Naive thymus-derived CD8-positive, alpha-beta T cell (primary cell): ENCODE data around the gene ZBTB7C. TPM values are rescaled to one million over a fixed set of nuclear protein-coding genes. Genes with fewer than 3 reads are reported as not detected.

Experiments
- ATAC-seq, 2 donors: fragments of 150-1000 bp; cut with Tn5 transposase in 1 of 2; sonication (Bioruptor Pico), chemical (Tn5 transposase) in 1 of 2; 1 replicate in 1 of 2; 2 replicates in 1 of 2; pipeline ENCODE4 v1.10.0; 2021; ENCODE audit warnings: mild to moderate bottlenecking in 2 of 2, moderate library complexity in 2 of 2
- POLR2A ChIA-PET: fragments of 350-600 bp; sonication (Branson Sonifier 250); formaldehyde crosslinking; loops from one replicate; lab custom pipeline; 2021; ENCODE audit warnings: antibody characterized with exemption; lab: Charles Lee
- DNase-seq, 10 donors: peaks; one replicate each; pipeline versions ENCODE4 v3.0.0 to v3.0.0-alpha.2; 2020 to 2022
- H3K27ac Mint-ChIP-seq, 10 donors: one replicate each; pipeline ENCODE4 v1.8.0; 2020 to 2022; ENCODE audit warnings: mild to moderate bottlenecking in 10 of 10, mixed read lengths in 10 of 10, moderate library complexity in 4 of 10, inconsistent platforms in 1 of 10
- H3K27me3 Mint-ChIP-seq, 5 donors: one replicate each; pipeline ENCODE4 v1.8.0; 2021 to 2022; ENCODE audit warnings: mixed read lengths in 5 of 5
- H3K36me3 Mint-ChIP-seq, 3 donors: one replicate each; pipeline ENCODE4 v1.8.0; 2020 to 2022; ENCODE audit warnings: mixed read lengths in 3 of 3, mild to moderate bottlenecking in 2 of 3, inconsistent platforms in 1 of 3
- H3K4me1 Mint-ChIP-seq, 4 donors: one replicate each; pipeline ENCODE4 v1.8.0; 2021 to 2022; ENCODE audit warnings: mixed read lengths in 4 of 4
- H3K4me3 Mint-ChIP-seq, 10 donors: one replicate each; pipeline ENCODE4 v1.8.0; 2020 to 2022; ENCODE audit warnings: mild to moderate bottlenecking in 10 of 10, mixed read lengths in 10 of 10, moderate library complexity in 6 of 10, inconsistent platforms in 1 of 10
- H3K9me3 Mint-ChIP-seq, 9 donors: one replicate each; pipeline ENCODE4 v1.8.0; 2020 to 2022; ENCODE audit warnings: mixed read lengths in 9 of 9, mild to moderate bottlenecking in 3 of 9, inconsistent platforms in 1 of 9, moderate library complexity in 1 of 9
- polyA plus RNA-seq, 3 donors: library from polyadenylated mRNA; unstranded; fragments of 300-500 nt; fragmentation: Illumina TruSeq; gene quantifications; one replicate each; pipeline ENCODE4 v1.2.3, GENCODE V29; 2021
- total RNA-seq, 8 experiments: library from RNA in 2 of 8; stranded (reverse) in 2 of 8; gene quantifications; one replicate each; pipeline ENCODE4 v1.2.3 and lab custom pipeline; 2021 to 2026

ZBTB7C gene
- total and polyA plus RNA-seq, 5 experiments from 2014 or later, result not detected

- no peaks in the 10 kb centered on the region for H3K9me3 Mint-ChIP-seq
- POLR2A ChIA-PET, result no interaction called here
- no peaks in the 10 kb centered on the region for H3K4me1 Mint-ChIP-seq
- ATAC-seq, result no peak
- no peaks in the 10 kb centered on the region for H3K36me3 Mint-ChIP-seq
- no peak overlapping the region for H3K4me3 Mint-ChIP-seq
- no peak overlapping the region for H3K27ac Mint-ChIP-seq
- peaks cover 0 to 11% (median 6%) of the 10 kb centered on the region in 5 donors for H3K27me3 Mint-ChIP-seq
- no peak for DNase-seq
These were observed 101.1 kb downstream of the ZBTB7C start for GRCh38 chr18:48308027-48308635.

- Mint-ChIP-seq H3K4me1 (no peaks in the 10 kb centered on the region), H3K4me3 (no peak overlapping the region), H3K9me3 (no peaks in the 10 kb centered on the region), H3K36me3 (no peaks in the 10 kb centered on the region), H3K27ac (no peak overlapping the region), H3K27me3 (peaks cover 0 to 3% (median 2%) of the 10 kb centered on the region in 5 donors)
- ATAC-seq (no peak), DNase-seq (no peak)
- POLR2A ChIA-PET, result no interaction called here
These were observed 102.3 kb downstream of the ZBTB7C start for GRCh38 chr18:48306838-48307237.

- Mint-ChIP-seq H3K9me3 (no peaks in the 10 kb centered on the region), H3K36me3 (no peaks in the 10 kb centered on the region), H3K4me3 (no peak overlapping the region), H3K4me1 (peaks cover 0 to 6% (median 3%) of the 10 kb centered on the region in 4 donors), H3K27ac (no peak overlapping the region), H3K27me3 (peaks cover 0 to 3% (median 0%) of the 10 kb centered on the region in 5 donors)
- ATAC-seq, result no peak
- DNase-seq, result no peak
- POLR2A ChIA-PET, result no interaction called here
These were observed 104.1 kb downstream of the ZBTB7C start for GRCh38 chr18:48304906-48305693.

- H3K4me1 Mint-ChIP-seq, result peaks cover 0 to 7% (median 3%) of the 10 kb centered on the region in 4 donors
- H3K27me3 Mint-ChIP-seq, result peaks cover 0 to 6% (median 0%) of the 10 kb centered on the region in 5 donors
- H3K27ac Mint-ChIP-seq, result no peak overlapping the region
- no peaks in the 10 kb centered on the region for H3K9me3 Mint-ChIP-seq
- POLR2A ChIA-PET, result no interaction called here
- H3K4me3 Mint-ChIP-seq, result no peak overlapping the region
- ATAC-seq (no peak), DNase-seq (no peak)
- H3K36me3 Mint-ChIP-seq, result no peaks in the 10 kb centered on the region
These were observed 105.3 kb downstream of the ZBTB7C start for GRCh38 chr18:48303883-48304282.

GRCh38 chr18:48302736-48303135 is 106.4 kb downstream of the ZBTB7C start:
- H3K36me3 Mint-ChIP-seq, result no peaks in the 10 kb centered on the region

DNA sequence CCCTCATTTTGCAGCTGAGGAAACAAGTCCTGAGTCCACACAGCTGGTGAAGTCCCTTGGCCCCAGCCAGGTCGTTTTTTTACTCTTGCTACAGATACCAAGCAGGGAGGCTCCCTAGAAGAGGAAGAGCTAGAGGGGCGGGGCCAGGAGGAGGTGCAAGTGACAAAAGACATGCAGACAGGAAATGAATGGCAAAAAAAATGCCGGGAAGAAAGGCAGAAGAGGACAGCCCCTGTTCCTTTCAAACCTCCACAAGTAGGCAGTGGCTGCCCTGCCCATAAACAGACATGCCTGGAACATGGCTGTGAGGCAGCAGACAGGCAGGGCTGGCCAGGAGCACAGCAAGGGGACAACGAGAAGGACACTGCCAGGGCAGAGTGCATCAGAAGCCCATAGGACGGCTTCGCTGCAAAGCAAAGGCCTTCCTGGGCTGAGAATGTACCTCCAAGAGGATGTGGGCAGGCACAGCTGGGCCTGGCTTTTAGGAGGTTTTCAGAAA is 108.7 kb downstream of the ZBTB7C start:
- Mint-ChIP-seq H3K27ac (peak overlapping the region in 1 of 10 donors; percentile 91), H3K36me3 (no peaks in the 10 kb centered on the region), H3K27me3 (peaks cover 0 to 4% (median 0%) of the 10 kb centered on the region in 5 donors), H3K4me1 (peaks cover 0 to 7% (median 3%) of the 10 kb centered on the region in 4 donors), H3K4me3 (no peak overlapping the region), H3K9me3 (no peaks in the 10 kb centered on the region)
- no peak for DNase-seq
- POLR2A ChIA-PET, result no interaction called here
- ATAC-seq, result no peak

More at GRCh38 chr18:48302736-48303135, 106.4 kb downstream of the ZBTB7C start:
- no peak overlapping the region for H3K4me3 Mint-ChIP-seq
- ATAC-seq (no peak), DNase-seq (no peak)
- H3K4me1 Mint-ChIP-seq, result peaks cover 0 to 7% (median 3%) of the 10 kb centered on the region in 4 donors
- H3K27ac Mint-ChIP-seq, result no peak overlapping the region
- peaks cover 0 to 4% (median 0%) of the 10 kb centered on the region in 5 donors for H3K27me3 Mint-ChIP-seq
- H3K9me3 Mint-ChIP-seq, result no peaks in the 10 kb centered on the region
- POLR2A ChIA-PET, result no interaction called here

DNA sequence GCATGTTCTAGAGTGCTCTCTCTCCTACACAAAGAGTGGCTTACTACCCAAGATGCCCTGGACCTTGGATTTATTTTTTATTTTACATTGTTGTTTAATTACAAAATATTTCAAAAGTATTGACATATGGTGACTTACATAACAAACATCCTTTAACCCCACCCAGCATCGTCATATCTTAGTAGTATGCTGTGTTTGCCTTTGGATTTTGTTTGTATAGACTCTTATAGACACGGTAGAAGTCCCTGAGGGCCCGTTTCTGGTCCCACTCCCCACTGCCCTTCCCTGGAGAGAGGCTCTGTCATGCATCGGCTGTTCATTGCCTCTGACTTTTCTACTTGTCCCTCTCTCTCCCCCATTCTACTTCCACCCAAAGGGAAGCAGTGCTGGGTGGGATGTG is 112.0 kb downstream of the ZBTB7C start:
- POLR2A ChIA-PET, result no interaction called here
- no peak for ATAC-seq
- Mint-ChIP-seq H3K9me3 (no peaks in the 10 kb centered on the region), H3K4me1 (peaks cover 0 to 7% (median 3%) of the 10 kb centered on the region in 4 donors), H3K4me3 (no peak overlapping the region), H3K36me3 (no peaks in the 10 kb centered on the region), H3K27me3 (peaks cover 0 to 4% (median 0%) of the 10 kb centered on the region in 5 donors), H3K27ac (no peak overlapping the region)
- DNase-seq, result no peak

- H3K9me3 Mint-ChIP-seq, result no peaks in the 10 kb centered on the region
- no peak for ATAC-seq
- peaks cover 0 to 7% (median 3%) of the 10 kb centered on the region in 4 donors for H3K4me1 Mint-ChIP-seq
- no peak overlapping the region for H3K4me3 Mint-ChIP-seq
- no peaks in the 10 kb centered on the region for H3K36me3 Mint-ChIP-seq
- no peak for DNase-seq
- POLR2A ChIA-PET, result no interaction called here
- H3K27me3 Mint-ChIP-seq, result peaks cover 0 to 4% (median 0%) of the 10 kb centered on the region in 5 donors
- H3K27ac Mint-ChIP-seq, result no peak overlapping the region
These were observed 112.6 kb downstream of the ZBTB7C start for GRCh38 chr18:48296581-48296980.

GRCh38 chr18:48295586-48296311 is 113.4 kb downstream of the ZBTB7C start:
- peaks cover 0 to 7% (median 3%) of the 10 kb centered on the region in 4 donors for H3K4me1 Mint-ChIP-seq
- peaks cover 0 to 4% (median 0%) of the 10 kb centered on the region in 5 donors for H3K27me3 Mint-ChIP-seq
- no peak for DNase-seq
- ATAC-seq, result no peak
- H3K4me3 Mint-ChIP-seq, result no peak overlapping the region
- POLR2A ChIA-PET, result no interaction called here
- no peaks in the 10 kb centered on the region for H3K9me3 Mint-ChIP-seq
- H3K27ac Mint-ChIP-seq, result no peak overlapping the region
- H3K36me3 Mint-ChIP-seq, result no peaks in the 10 kb centered on the region

DNA sequence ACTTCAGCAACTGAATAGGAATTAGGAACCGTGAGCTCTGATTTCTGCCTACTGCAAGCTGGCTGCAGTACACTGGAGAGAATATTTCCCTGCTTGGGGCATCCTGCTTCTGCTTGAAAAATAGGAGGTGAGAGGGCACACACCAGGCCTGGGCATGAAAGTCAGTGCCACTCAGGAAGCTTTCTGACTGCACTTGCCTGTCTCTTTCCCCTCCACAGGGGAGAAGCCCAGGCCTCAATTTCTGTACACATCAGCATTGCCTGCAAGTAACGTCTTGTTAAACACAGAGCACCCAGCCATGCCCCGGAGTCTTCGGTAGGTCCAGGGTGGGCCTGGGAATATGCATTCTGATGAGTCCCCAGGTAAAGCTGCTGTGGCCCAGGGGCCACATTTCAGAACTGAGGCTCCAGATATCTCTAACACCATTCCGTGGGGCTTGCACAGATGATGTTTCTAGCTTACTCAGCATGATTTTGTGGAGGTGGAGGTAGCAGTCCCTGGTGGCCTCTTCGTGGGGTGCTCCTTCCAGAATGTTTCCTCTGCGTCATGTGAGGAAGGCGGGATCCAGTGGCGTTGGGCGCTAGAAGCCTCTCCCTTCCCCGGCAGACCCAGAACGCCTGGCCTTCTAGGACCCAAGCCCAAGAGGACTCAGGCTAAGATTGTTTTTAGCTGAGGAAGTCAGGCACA is 114.1 kb downstream of the ZBTB7C start:
- POLR2A ChIA-PET, result no interaction called here
- H3K9me3 Mint-ChIP-seq, result no peaks in the 10 kb centered on the region
- H3K4me3 Mint-ChIP-seq, result no peak overlapping the region
- no peak overlapping the region for H3K27ac Mint-ChIP-seq
- DNase-seq (no peak), ATAC-seq (no peak)
- peaks cover 0 to under 1% (median 0%) of the 10 kb centered on the region in 4 donors for H3K4me1 Mint-ChIP-seq
- peaks cover 0 to 4% (median 0%) of the 10 kb centered on the region in 5 donors for H3K27me3 Mint-ChIP-seq
- no peaks in the 10 kb centered on the region for H3K36me3 Mint-ChIP-seq

- H3K4me3 Mint-ChIP-seq, result no peak overlapping the region
- ATAC-seq (no peak), DNase-seq (no peak)
- H3K9me3 Mint-ChIP-seq, result no peaks in the 10 kb centered on the region
- no peaks in the 10 kb centered on the region for H3K4me1 Mint-ChIP-seq
- H3K27ac Mint-ChIP-seq, result no peak overlapping the region
- no peaks in the 10 kb centered on the region for H3K36me3 Mint-ChIP-seq
- H3K27me3 Mint-ChIP-seq, result peaks cover 0 to 1% (median 0%) of the 10 kb centered on the region in 5 donors
- POLR2A ChIA-PET, result no interaction called here
These were observed 115.0 kb downstream of the ZBTB7C start for GRCh38 chr18:48293954-48294898.
